T-helper 2 cell treated with Interferon-gamma antibody and Interleukin-4, amounts not matched to agents 5 μg/mL and 100 μg/mL, for 36 hours (primary cell): ENCODE data around the gene MAP3K4.

ENCODE experiments used
- DNase-seq: peaks from one replicate; pipeline ENCODE4 v3.0.0; 2021; ENCODE audit warnings: low spot score
- H3K27ac Mint-ChIP-seq: one replicate; pipeline ENCODE4 v1.8.0; 2021; ENCODE audit warnings: mild to moderate bottlenecking, mixed read lengths
- H3K27me3 Mint-ChIP-seq: one replicate; pipeline ENCODE4 v1.8.0; 2021; ENCODE audit warnings: low read depth, mixed read lengths
- H3K36me3 Mint-ChIP-seq: one replicate; pipeline ENCODE4 v1.8.0; 2021; ENCODE audit warnings: low read depth, mixed read lengths
- H3K4me1 Mint-ChIP-seq: one replicate; pipeline ENCODE4 v1.8.0; 2021; ENCODE audit warnings: low read depth, mixed read lengths
- H3K4me3 Mint-ChIP-seq: one replicate; pipeline ENCODE4 v1.8.0; 2022; ENCODE audit warnings: mild to moderate bottlenecking, moderate library complexity, mixed read lengths
- H3K9me3 Mint-ChIP-seq: one replicate; pipeline ENCODE4 v1.8.0; 2021; ENCODE audit warnings: mixed read lengths

Gene MAP3K4

GRCh38 chr6:161128680-161129196, 137.2 kb downstream of the MAP3K4 start:
- peaks cover 50% of the 10 kb centered on the region for H3K36me3 Mint-ChIP-seq
- peaks cover 23% of the 10 kb centered on the region for H3K9me3 Mint-ChIP-seq
- H3K27me3 Mint-ChIP-seq: no peaks in the 10 kb centered on the region
- H3K4me1 Mint-ChIP-seq: peaks cover 13% of the 10 kb centered on the region
- no peak overlapping the region for H3K27ac Mint-ChIP-seq
- DNase-seq: peak; percentile 59
- no peak overlapping the region for H3K4me3 Mint-ChIP-seq

- DNase-seq: no peak
- Mint-ChIP-seq H3K4me1 (peaks cover 13% of the 10 kb centered on the region), H3K9me3 (peaks cover 6% of the 10 kb centered on the region), H3K27me3 (no peaks in the 10 kb centered on the region), H3K27ac (no peak overlapping the region), H3K36me3 (peaks cover 36% of the 10 kb centered on the region), H3K4me3 (no peak overlapping the region)
These were observed 139.0 kb downstream of the MAP3K4 start for GRCh38 chr6:161130541-161130940.

DNA sequence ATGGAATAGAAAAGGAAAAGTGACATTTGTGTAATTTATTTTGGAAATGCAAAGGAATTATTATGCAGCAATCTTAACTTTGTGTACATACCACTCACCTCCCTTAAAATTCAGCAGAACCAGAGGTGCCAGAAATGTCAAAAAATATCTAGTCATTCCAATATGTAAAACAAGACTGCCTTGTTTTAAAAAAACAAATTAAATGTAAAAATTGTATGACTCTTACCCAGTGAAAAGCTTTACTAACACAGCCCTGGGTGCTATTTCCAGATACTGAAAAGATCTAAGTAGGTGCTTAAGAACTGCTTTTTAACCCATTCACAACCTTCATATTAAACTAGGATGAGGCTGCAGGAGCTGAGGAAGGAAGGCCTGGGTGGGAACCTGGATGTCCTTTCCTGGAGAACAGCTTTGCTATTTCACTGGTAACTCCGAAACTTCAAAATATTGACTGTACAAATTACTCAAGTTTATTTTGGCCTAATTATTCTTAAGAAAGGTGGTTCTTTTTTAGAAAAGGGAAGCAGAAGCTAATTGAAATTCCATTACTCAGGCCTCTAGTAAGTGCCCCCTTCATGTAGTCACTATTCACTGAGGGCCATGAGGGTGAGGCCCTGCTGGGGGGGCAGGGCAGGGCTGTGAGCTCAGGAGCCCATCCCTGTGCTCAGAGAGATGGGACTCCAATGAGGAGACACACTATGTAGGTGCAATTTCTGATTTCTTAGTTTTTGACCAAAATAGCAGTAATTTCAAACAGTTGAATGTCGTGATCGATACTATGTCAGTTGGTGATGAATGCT, 139.6 kb downstream of the MAP3K4 start:
- Mint-ChIP-seq H3K36me3 (peaks cover 31% of the 10 kb centered on the region), H3K9me3 (no peaks in the 10 kb centered on the region), H3K27ac (no peak overlapping the region), H3K4me1 (peaks cover 13% of the 10 kb centered on the region), H3K27me3 (no peaks in the 10 kb centered on the region), H3K4me3 (no peak overlapping the region)
- no peak for DNase-seq

GRCh38 chr6:161132384-161132783, 140.8 kb downstream of the MAP3K4 start:
- no peak overlapping the region for H3K27ac Mint-ChIP-seq

GRCh38 chr6:161133963-161134362, 142.4 kb downstream of the MAP3K4 start:
- H3K36me3 Mint-ChIP-seq: peaks cover 16% of the 10 kb centered on the region
- no peaks in the 10 kb centered on the region for H3K9me3 Mint-ChIP-seq
- no peaks in the 10 kb centered on the region for H3K27me3 Mint-ChIP-seq
- no peak for DNase-seq
- H3K27ac Mint-ChIP-seq: no peak overlapping the region
- H3K4me1 Mint-ChIP-seq: peaks cover 2% of the 10 kb centered on the region
- no peak overlapping the region for H3K4me3 Mint-ChIP-seq

More at GRCh38 chr6:161132384-161132783, 140.8 kb downstream of the MAP3K4 start:
- DNase-seq: no peak
- Mint-ChIP-seq H3K4me1 (peaks cover 13% of the 10 kb centered on the region), H3K36me3 (peaks cover 23% of the 10 kb centered on the region), H3K9me3 (no peaks in the 10 kb centered on the region), H3K27me3 (no peaks in the 10 kb centered on the region), H3K4me3 (no peak overlapping the region)

GRCh38 chr6:161134550-161135298, 143.2 kb downstream of the MAP3K4 start:
- no peak overlapping the region for H3K4me3 Mint-ChIP-seq
- no peak overlapping the region for H3K27ac Mint-ChIP-seq

DNA sequence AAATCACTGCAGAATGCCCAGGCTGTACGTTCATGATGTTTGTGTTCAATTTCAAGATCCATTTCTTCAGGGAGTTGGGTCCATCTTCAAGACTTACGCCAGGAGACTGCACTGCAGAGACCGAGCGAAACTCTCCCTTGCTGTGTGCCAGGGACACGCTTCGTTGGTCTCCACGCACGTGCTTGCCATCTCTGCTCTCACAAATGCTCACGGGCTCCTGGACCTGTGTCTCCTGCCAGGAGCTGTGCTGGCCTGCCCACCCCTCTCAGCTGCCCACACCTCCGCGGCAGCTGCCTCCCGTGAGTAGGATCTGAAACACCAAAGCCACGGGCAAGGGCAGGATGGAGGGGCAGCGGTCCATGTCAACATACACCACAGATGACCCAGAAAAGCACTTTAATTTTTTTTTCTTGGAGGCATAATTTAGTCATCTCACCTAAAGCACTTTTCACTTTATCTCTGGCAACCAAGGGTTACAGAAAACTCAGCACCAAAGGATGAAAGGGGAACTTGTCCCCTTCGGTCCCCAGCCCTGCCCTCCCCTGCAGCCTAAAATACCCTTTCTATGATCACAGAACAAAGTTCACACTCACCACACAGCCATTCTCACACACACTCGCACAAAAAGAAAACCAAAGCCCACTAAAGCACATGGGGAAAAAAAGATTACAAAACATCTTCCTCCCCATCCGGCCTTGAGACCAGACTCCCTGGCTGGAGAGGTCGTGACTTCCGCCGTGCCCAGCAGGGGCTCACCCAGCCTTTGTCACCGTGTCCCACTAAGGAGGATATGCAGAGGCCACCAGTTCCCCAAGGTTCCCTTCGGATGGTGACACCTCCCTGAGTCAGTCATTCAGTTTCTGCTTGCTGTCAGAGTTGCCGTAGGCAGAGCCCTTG, 144.4 kb downstream of the MAP3K4 start:
- DNase-seq: no peak
- Mint-ChIP-seq H3K4me1 (no peaks in the 10 kb centered on the region), H3K4me3 (no peak overlapping the region)

More at GRCh38 chr6:161134550-161135298, 143.2 kb downstream of the MAP3K4 start:
- no peak for DNase-seq
- H3K36me3 Mint-ChIP-seq: peaks cover 10% of the 10 kb centered on the region
- no peaks in the 10 kb centered on the region for H3K27me3 Mint-ChIP-seq
- no peaks in the 10 kb centered on the region for H3K9me3 Mint-ChIP-seq
- H3K4me1 Mint-ChIP-seq: no peaks in the 10 kb centered on the region

DNA sequence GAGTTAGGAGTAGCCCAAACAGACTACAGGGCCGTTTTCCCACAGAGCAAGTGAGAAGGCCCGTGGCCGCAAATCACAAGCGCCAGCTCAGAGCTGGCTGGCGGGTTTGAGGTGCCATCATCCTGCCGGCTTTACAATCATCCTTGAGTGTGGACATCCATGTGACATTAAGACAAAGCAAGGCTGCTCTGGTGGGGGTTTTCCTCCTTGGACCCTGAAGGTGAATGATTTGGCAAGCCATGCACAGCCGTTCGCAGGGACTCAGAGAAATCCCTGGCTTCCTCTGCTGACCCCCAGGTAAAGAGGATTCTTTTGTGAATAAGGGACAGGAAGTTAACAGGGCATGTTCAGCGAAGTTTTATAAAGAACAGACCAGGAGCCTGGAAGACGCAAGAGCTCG, 145.1 kb downstream of the MAP3K4 start:
- no peaks in the 10 kb centered on the region for H3K4me1 Mint-ChIP-seq
- no peak overlapping the region for H3K4me3 Mint-ChIP-seq
- DNase-seq: no peak
- no peaks in the 10 kb centered on the region for H3K27me3 Mint-ChIP-seq
- H3K27ac Mint-ChIP-seq: peak overlapping the region; percentile 36
- no peaks in the 10 kb centered on the region for H3K9me3 Mint-ChIP-seq
- H3K36me3 Mint-ChIP-seq: peaks cover 8% of the 10 kb centered on the region

More for the DNA sequence above, 144.4 kb downstream of the MAP3K4 start:
- Mint-ChIP-seq H3K27ac (peak overlapping the region; percentile 17), H3K36me3 (peaks cover 8% of the 10 kb centered on the region), H3K9me3 (no peaks in the 10 kb centered on the region), H3K27me3 (no peaks in the 10 kb centered on the region)

DNA sequence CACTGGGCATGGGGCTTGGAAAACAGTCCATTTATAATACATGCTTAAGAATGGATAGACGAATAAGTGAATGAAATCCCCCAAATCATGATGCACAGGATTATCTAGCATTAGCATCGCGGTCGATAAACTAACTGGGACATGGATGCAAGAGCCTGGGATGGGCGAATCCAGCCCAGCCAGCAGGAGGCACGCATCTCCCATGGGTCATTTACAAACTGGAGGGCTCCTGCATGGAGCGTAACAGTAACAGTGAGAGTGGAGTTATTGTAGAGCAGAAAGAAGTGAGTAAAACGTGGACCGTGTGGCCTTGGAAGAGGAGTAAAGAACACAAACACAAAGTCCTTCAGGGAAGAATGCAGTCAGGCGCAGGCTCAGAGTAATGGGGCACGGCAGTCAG, 145.8 kb downstream of the MAP3K4 start:
- H3K27ac Mint-ChIP-seq: no peak overlapping the region
- no peaks in the 10 kb centered on the region for H3K9me3 Mint-ChIP-seq
- no peak overlapping the region for H3K4me3 Mint-ChIP-seq
- no peaks in the 10 kb centered on the region for H3K27me3 Mint-ChIP-seq
- DNase-seq: no peak
- no peaks in the 10 kb centered on the region for H3K4me1 Mint-ChIP-seq
- peaks cover 8% of the 10 kb centered on the region for H3K36me3 Mint-ChIP-seq

- Mint-ChIP-seq H3K4me3 (no peak overlapping the region), H3K27me3 (no peaks in the 10 kb centered on the region), H3K36me3 (peaks cover 8% of the 10 kb centered on the region), H3K27ac (no peak overlapping the region), H3K9me3 (no peaks in the 10 kb centered on the region), H3K4me1 (no peaks in the 10 kb centered on the region)
- DNase-seq: no peak
These were observed 146.4 kb downstream of the MAP3K4 start for GRCh38 chr6:161137839-161138542.

GRCh38 chr6:161138543-161139303, 147.2 kb downstream of the MAP3K4 start:
- peaks cover 6% of the 10 kb centered on the region for H3K36me3 Mint-ChIP-seq
- H3K27ac Mint-ChIP-seq: no peak overlapping the region

DNA sequence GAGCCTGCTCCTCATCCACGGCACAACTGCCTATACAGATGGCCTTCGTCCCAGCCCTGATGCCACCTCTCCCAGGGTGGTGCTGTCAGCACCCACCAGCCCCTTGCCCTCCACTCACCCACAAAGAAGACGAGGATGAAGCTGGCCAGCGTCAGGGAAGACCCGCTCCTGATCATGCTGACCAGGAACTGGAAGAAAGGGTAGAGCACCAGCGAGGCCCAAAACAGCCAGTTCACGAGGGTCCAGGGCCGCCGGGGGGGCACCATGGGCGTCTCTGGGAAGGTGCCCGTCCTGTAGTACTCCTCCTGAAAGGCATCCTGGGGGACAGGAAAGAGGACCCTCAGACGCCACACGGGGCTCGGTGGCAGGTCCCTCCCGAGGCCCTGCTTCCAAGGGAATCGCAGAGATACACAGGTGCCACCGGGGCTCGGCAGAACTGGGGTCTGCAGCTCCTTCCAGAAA, 147.8 kb downstream of the MAP3K4 start:
- H3K4me1 Mint-ChIP-seq: no peaks in the 10 kb centered on the region
- no peaks in the 10 kb centered on the region for H3K9me3 Mint-ChIP-seq
- peaks cover 6% of the 10 kb centered on the region for H3K36me3 Mint-ChIP-seq
- no peaks in the 10 kb centered on the region for H3K27me3 Mint-ChIP-seq
- H3K4me3 Mint-ChIP-seq: no peak overlapping the region
- no peak overlapping the region for H3K27ac Mint-ChIP-seq
- DNase-seq: no peak

More at GRCh38 chr6:161138543-161139303, 147.2 kb downstream of the MAP3K4 start:
- Mint-ChIP-seq H3K9me3 (no peaks in the 10 kb centered on the region), H3K27me3 (no peaks in the 10 kb centered on the region), H3K4me1 (no peaks in the 10 kb centered on the region), H3K4me3 (no peak overlapping the region)
- no peak for DNase-seq
